ENCODE data around the gene SPDYE4. TPM values are rescaled to one million over a fixed set of nuclear protein-coding genes. Genes with fewer than 3 reads are reported as not detected.

SPDYE4 gene
- total RNA-seq, 1 experiment from 2014 or later = not detected

GRCh38 chr17:8708025-8708461 is 50.3 kb downstream of the SPDYE4 start:
- Histone ChIP-seq H3K4me2 (ENCODE audit: low read depth, low read length, poor library complexity, severe bottlenecking) (no peak overlapping the region), H2AFZ (ENCODE audit: low read length) (no peak overlapping the region), H3K9me3 (ENCODE audit: low read length) (no peaks in the 10 kb centered on the region), H3K4me1 (ENCODE audit: low read length) (no peaks in the 10 kb centered on the region), H4K20me1 (ENCODE audit: insufficient read depth, low read depth, low read length) (no peaks in the 10 kb centered on the region), H3K9me2 (replicated peaks; ENCODE audit: insufficient read depth, low read length) (no peaks in the 10 kb centered on the region), H3K27ac (ENCODE audit: low read length) (no peak overlapping the region), H3K4me3 (ENCODE audit: low read length) (no peak overlapping the region), H3K9ac (ENCODE audit: low read length) (no peak overlapping the region), H3K27me3 (ENCODE audit: low read length) (no peaks in the 10 kb centered on the region; the same call in 1 of the 2 replicates), H3K79me2 (ENCODE audit: low read length) (no peaks in the 10 kb centered on the region), H3K36me3 (ENCODE audit: insufficient read depth, low read length) (no peaks in the 10 kb centered on the region)
- no peak for DNase-seq

GRCh38 chr17:8707332-8708024 is 50.9 kb downstream of the SPDYE4 start:
- no peaks in the 10 kb centered on the region for H4K20me1 ChIP-seq (ENCODE audit: insufficient read depth, low read depth, low read length)
- H3K27me3 ChIP-seq (ENCODE audit: low read length) = no peaks in the 10 kb centered on the region; the same call in 1 of the 2 replicates
- H3K9me3 ChIP-seq (ENCODE audit: low read length) = no peaks in the 10 kb centered on the region
- no peak overlapping the region for H3K27ac ChIP-seq (ENCODE audit: low read length)
- H3K79me2 ChIP-seq (ENCODE audit: low read length) = no peaks in the 10 kb centered on the region
- no peaks in the 10 kb centered on the region for H3K9me2 ChIP-seq (replicated peaks; ENCODE audit: insufficient read depth, low read length)
- H3K36me3 ChIP-seq (ENCODE audit: insufficient read depth, low read length) = no peaks in the 10 kb centered on the region
- DNase-seq = no peak
- no peak overlapping the region for H3K9ac ChIP-seq (ENCODE audit: low read length)
- H3K4me1 ChIP-seq (ENCODE audit: low read length) = no peaks in the 10 kb centered on the region
- no peak overlapping the region for H3K4me2 ChIP-seq (ENCODE audit: low read depth, low read length, poor library complexity, severe bottlenecking)
- no peak overlapping the region for H2AFZ ChIP-seq (ENCODE audit: low read length)
- no peak overlapping the region for H3K4me3 ChIP-seq (ENCODE audit: low read length)

DNA sequence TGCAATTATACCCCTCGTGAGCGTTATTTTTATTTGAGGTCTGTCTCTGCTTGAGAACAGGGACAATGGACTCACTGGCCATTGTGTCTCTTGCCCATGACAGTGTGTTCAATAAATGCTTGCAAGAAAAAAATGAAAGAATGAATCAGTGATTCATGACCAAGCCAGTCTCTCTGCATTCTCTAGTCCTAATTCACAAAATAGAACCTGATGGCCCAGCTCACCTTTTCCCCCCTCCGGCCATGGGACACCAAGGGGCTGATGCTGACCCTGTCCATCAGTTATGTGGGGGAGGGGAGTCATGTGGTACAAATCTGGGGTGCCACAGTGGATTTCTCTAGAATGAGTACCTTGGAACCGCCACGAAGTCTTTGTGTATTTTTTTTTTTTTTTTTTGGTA is 51.9 kb downstream of the SPDYE4 start:
- no peak for DNase-seq
- H3K79me2 ChIP-seq (ENCODE audit: low read length) = no peaks in the 10 kb centered on the region
- H4K20me1 ChIP-seq (ENCODE audit: insufficient read depth, low read depth, low read length) = no peaks in the 10 kb centered on the region
- H2AFZ ChIP-seq (ENCODE audit: low read length) = no peak overlapping the region
- no peak overlapping the region for H3K9ac ChIP-seq (ENCODE audit: low read length)
- no peaks in the 10 kb centered on the region for H3K9me2 ChIP-seq (replicated peaks; ENCODE audit: insufficient read depth, low read length)
- no peaks in the 10 kb centered on the region for H3K4me1 ChIP-seq (ENCODE audit: low read length)
- H3K27ac ChIP-seq (ENCODE audit: low read length) = no peak overlapping the region
- no peaks in the 10 kb centered on the region for H3K9me3 ChIP-seq (ENCODE audit: low read length)
- H3K27me3 ChIP-seq (ENCODE audit: low read length) = no peaks in the 10 kb centered on the region; the same call in 1 of the 2 replicates
- no peaks in the 10 kb centered on the region for H3K36me3 ChIP-seq (ENCODE audit: insufficient read depth, low read length)
- no peak overlapping the region for H3K4me2 ChIP-seq (ENCODE audit: low read depth, low read length, poor library complexity, severe bottlenecking)
- H3K4me3 ChIP-seq (ENCODE audit: low read length) = no peak overlapping the region

DNA sequence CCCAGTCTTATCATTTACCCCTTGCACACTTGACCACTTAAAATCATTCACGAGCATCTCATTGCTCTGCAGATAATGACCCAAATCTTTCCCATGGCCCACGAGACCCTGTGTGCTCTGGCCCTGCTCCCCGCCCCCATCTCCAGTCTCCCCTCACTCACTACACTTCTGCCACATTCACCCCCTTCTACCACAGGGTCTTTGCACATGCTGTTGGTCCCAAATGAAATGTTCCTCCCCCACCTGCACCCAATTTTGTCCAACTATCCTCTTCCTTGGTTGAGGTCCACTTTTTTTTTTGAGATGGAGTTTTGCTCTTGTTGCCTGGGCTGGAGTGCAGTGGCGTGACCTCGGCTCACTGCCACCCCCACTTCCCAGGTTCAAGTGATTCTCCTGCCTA is 52.9 kb downstream of the SPDYE4 start:
- no peaks in the 10 kb centered on the region for H3K9me2 ChIP-seq (replicated peaks; ENCODE audit: insufficient read depth, low read length)
- DNase-seq = no peak
- H2AFZ ChIP-seq (ENCODE audit: low read length) = no peak overlapping the region
- H3K79me2 ChIP-seq (ENCODE audit: low read length) = no peaks in the 10 kb centered on the region
- H3K4me2 ChIP-seq (ENCODE audit: low read depth, low read length, poor library complexity, severe bottlenecking) = no peak overlapping the region
- no peak overlapping the region for H3K4me3 ChIP-seq (ENCODE audit: low read length)
- no peaks in the 10 kb centered on the region for H3K4me1 ChIP-seq (ENCODE audit: low read length)
- no peaks in the 10 kb centered on the region for H4K20me1 ChIP-seq (ENCODE audit: insufficient read depth, low read depth, low read length)
- no peak overlapping the region for H3K9ac ChIP-seq (ENCODE audit: low read length)
- no peaks in the 10 kb centered on the region for H3K9me3 ChIP-seq (ENCODE audit: low read length)
- no peaks in the 10 kb centered on the region for H3K36me3 ChIP-seq (ENCODE audit: insufficient read depth, low read length)
- H3K27ac ChIP-seq (ENCODE audit: low read length) = no peak overlapping the region
- H3K27me3 ChIP-seq (ENCODE audit: low read length) = no peaks in the 10 kb centered on the region; the same call in 1 of the 2 replicates

DNA sequence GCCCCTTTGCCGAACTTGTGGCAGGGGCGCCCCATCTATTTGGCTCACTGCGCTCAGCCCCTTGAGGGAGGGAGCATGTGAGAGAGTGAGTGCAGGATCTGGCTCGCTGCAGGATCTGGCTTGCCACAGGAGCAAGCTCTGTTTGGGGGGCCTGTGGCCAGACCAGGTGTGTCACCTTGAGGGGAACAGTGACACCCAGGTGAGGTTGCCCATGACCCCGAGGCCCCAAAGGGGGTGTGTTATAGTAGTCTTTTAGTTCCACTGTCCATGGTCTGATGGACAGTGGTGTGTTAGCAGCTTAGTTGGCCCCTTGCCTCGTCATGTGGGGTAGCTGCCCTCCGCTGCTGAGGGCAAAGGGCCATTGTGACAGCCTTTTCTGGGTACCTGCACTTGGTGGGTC is 55.3 kb downstream of the SPDYE4 start:
- Histone ChIP-seq H3K9me3 (ENCODE audit: low read length) (no peaks in the 10 kb centered on the region), H3K4me1 (ENCODE audit: low read length) (no peaks in the 10 kb centered on the region), H3K27me3 (ENCODE audit: low read length) (no peaks in the 10 kb centered on the region), H3K79me2 (ENCODE audit: low read length) (no peaks in the 10 kb centered on the region), H3K36me3 (ENCODE audit: insufficient read depth, low read length) (no peaks in the 10 kb centered on the region), H3K4me2 (ENCODE audit: low read depth, low read length, poor library complexity, severe bottlenecking) (no peak overlapping the region), H4K20me1 (ENCODE audit: insufficient read depth, low read depth, low read length) (no peaks in the 10 kb centered on the region), H3K4me3 (ENCODE audit: low read length) (no peak overlapping the region), H2AFZ (ENCODE audit: low read length) (no peak overlapping the region), H3K27ac (ENCODE audit: low read length) (no peak overlapping the region), H3K9me2 (replicated peaks; ENCODE audit: insufficient read depth, low read length) (no peaks in the 10 kb centered on the region), H3K9ac (ENCODE audit: low read length) (no peak overlapping the region)
- DNase-seq = no peak

- no peaks in the 10 kb centered on the region for H3K27me3 ChIP-seq (ENCODE audit: low read length)
- no peaks in the 10 kb centered on the region for H3K79me2 ChIP-seq (ENCODE audit: low read length)
- no peak overlapping the region for H2AFZ ChIP-seq (ENCODE audit: low read length)
- no peak overlapping the region for H3K4me3 ChIP-seq (ENCODE audit: low read length)
- no peaks in the 10 kb centered on the region for H4K20me1 ChIP-seq (ENCODE audit: insufficient read depth, low read depth, low read length)
- no peaks in the 10 kb centered on the region for H3K9me2 ChIP-seq (replicated peaks; ENCODE audit: insufficient read depth, low read length)
- H3K4me2 ChIP-seq (ENCODE audit: low read depth, low read length, poor library complexity, severe bottlenecking) = no peak overlapping the region
- H3K4me1 ChIP-seq (ENCODE audit: low read length) = no peaks in the 10 kb centered on the region
- no peak overlapping the region for H3K27ac ChIP-seq (ENCODE audit: low read length)
- H3K9me3 ChIP-seq (ENCODE audit: low read length) = no peaks in the 10 kb centered on the region
- no peak overlapping the region for H3K9ac ChIP-seq (ENCODE audit: low read length)
- no peak for DNase-seq
- no peaks in the 10 kb centered on the region for H3K36me3 ChIP-seq (ENCODE audit: insufficient read depth, low read length)
Measured at GRCh38 chr17:8701754-8702153, 56.6 kb downstream of the SPDYE4 start.

GRCh38 chr17:8701221-8701620 is 57.1 kb downstream of the SPDYE4 start:
- Histone ChIP-seq H3K9me3 (ENCODE audit: low read length) (no peaks in the 10 kb centered on the region), H3K79me2 (ENCODE audit: low read length) (no peaks in the 10 kb centered on the region), H3K27me3 (ENCODE audit: low read length) (no peaks in the 10 kb centered on the region), H2AFZ (ENCODE audit: low read length) (no peak overlapping the region), H4K20me1 (ENCODE audit: insufficient read depth, low read depth, low read length) (no peaks in the 10 kb centered on the region), H3K27ac (ENCODE audit: low read length) (no peak overlapping the region), H3K9ac (ENCODE audit: low read length) (no peak overlapping the region), H3K4me1 (ENCODE audit: low read length) (no peaks in the 10 kb centered on the region), H3K4me3 (ENCODE audit: low read length) (no peak overlapping the region), H3K4me2 (ENCODE audit: low read depth, low read length, poor library complexity, severe bottlenecking) (no peak overlapping the region), H3K9me2 (replicated peaks; ENCODE audit: insufficient read depth, low read length) (no peaks in the 10 kb centered on the region), H3K36me3 (ENCODE audit: insufficient read depth, low read length) (no peaks in the 10 kb centered on the region)
- no peak for DNase-seq

Data from Karpas-422 (cell line).